DND-41 (cell line): ENCODE results near the gene NDOR1.

Experiments used
- CTCF ChIP-seq: IDR thresholded peaks from 2 replicates; pipeline ENCODE4 v1.5.1; 2012; ENCODE audit warnings: borderline replicate concordance, low read length, moderate library complexity, mild to moderate bottlenecking; ENCODE audit not compliant: poor library complexity, severe bottlenecking; ENCODE audit errors: extremely low read depth
- EZH2 ChIP-seq: IDR thresholded peaks from 3 replicates; pipeline ENCODE4 v1.6.1; 2012; ENCODE audit warnings: borderline replicate concordance, low read depth, mild to moderate bottlenecking, moderate library complexity, low read length, inconsistent platforms; ENCODE audit not compliant: severe bottlenecking

- TF ChIP-seq CTCF: no peak
- no peak for TF ChIP-seq EZH2
Measured at GRCh38 chr9:137265496-137266161, 60.1 kb downstream of the NDOR1 start.
